ENCODE data around the gene FAM234A.
"Not testable (repeated sequence)": the region's sequence is repeated elsewhere in the genome, so short reads cannot be mapped to it uniquely, and the experiment has no call there.

Gene FAM234A

DNA sequence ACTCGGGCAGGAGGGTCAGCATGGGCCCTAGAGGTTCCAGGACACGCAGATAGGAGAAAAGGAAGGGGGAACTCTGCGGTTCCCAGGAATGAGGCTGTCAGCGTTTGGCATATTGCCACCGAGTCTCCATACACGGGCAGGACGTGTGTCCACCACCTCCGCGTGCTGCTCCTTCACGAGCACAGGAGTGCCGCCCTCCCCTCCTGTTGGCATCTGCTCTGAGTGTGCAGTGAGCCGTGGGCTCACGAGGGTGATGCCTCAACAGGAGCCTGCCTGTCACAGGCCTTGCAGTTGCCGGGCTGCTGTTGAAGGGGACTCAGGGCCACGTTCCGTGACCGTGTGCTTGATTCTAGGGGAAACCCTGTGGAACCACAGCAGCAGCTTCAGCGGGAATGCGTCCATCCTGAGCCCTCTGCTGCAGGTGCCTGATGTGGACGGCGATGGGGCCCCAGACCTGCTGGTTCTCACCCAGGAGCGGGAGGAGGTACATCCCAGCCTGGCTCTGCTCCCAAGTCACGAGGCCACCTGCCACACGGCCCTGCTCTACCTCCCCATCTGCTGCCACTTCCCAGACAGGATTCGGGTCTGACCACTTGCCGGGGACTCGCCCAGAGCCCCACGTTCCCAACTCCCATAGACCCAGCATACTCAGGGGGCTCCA, 26.5 kb downstream of the FAM234A start:
- Histone ChIP-seq H3K36me3 (ENCODE audit: control insufficient read depth, insufficient read depth, low read length) (peaks cover 28% of the 10 kb centered on the region), H3K27me3 (ENCODE audit: control insufficient read depth, insufficient read depth, low read length) (no peaks in the 10 kb centered on the region), H3K4me1 (ENCODE audit: control insufficient read depth, insufficient read depth, low read length) (no peaks in the 10 kb centered on the region), H3K27ac (ENCODE audit: low read depth, low read length) (no peak overlapping the region), H3K9ac (ENCODE audit: low read length) (no peak overlapping the region), H3K4me3 (ENCODE audit: low read length) (no peak overlapping the region)

DNA sequence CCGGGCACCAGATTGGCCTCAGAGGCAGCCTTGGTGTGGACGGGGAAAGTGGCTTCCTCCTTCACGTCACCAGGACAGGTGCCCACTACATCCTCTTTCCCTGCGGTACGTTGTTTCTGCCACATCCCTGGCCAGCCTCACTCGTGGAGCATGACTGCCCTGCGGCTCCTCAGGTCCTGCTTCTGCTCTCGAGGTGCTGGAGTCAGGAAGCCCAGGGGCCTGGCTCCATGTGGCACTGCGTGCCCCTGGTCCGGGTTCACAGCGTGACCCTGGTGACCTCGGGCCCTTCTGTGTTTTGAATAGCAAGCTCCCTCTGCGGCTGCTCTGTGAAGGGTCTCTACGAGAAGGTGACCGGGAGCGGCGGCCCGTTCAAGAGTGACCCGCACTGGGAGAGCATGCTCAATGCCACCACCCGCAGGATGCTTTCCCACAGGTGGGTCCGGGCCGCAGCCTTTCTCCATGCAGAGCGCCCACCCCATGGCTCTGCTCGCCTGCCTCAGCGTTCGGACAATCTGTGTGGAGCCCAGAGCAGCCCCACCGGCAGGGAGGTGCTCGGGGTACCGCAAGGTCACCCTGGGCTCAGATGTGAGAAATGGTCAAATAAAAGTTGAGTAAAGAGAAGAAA, 27.6 kb downstream of the FAM234A start:
- no peaks in the 10 kb centered on the region for H3K27me3 ChIP-seq (ENCODE audit: control insufficient read depth, insufficient read depth, low read length)
- H3K9ac ChIP-seq (ENCODE audit: low read length) = no peak overlapping the region
- no peak overlapping the region for H3K4me3 ChIP-seq (ENCODE audit: low read length)
- H3K4me1 ChIP-seq (ENCODE audit: control insufficient read depth, insufficient read depth, low read length) = no peaks in the 10 kb centered on the region
- no peak overlapping the region for H3K27ac ChIP-seq (ENCODE audit: low read depth, low read length)
- H3K36me3 ChIP-seq (ENCODE audit: control insufficient read depth, insufficient read depth, low read length) = peaks cover 28% of the 10 kb centered on the region

DNA sequence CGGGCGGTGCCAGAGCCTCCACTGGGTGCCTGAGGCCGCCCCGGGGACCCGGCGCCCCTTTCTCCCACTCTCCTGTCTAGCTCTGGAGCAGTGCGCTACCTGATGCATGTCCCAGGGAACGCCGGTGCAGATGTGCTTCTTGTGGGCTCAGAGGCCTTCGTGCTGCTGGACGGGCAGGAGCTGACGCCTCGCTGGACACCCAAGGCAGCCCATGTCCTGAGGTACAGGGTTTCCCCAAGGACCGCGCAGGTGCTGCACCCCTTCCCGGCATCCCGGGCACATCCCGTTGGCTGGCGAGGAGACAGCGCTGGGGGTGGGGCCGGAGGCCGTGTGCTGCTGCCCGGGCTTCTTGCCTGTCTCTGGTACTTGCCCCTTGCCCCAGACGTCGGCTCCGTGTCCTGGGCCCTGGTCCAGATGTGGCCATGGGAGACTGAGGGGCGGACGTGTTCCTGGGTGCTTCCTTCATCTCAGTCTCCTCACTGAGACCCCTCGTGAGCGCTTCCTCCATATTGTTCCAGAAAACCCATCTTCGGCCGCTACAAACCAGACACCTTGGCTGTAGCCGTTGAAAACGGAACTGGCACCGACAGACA, 28.7 kb downstream of the FAM234A start:
- Histone ChIP-seq H3K27me3 (ENCODE audit: control insufficient read depth, insufficient read depth, low read length) (no peaks in the 10 kb centered on the region), H3K4me1 (ENCODE audit: control insufficient read depth, insufficient read depth, low read length) (no peaks in the 10 kb centered on the region), H3K9ac (ENCODE audit: low read length) (no peak overlapping the region), H3K36me3 (ENCODE audit: control insufficient read depth, insufficient read depth, low read length) (peaks cover 28% of the 10 kb centered on the region), H3K4me3 (ENCODE audit: low read length) (no peak overlapping the region), H3K27ac (ENCODE audit: low read depth, low read length) (no peak overlapping the region)

GRCh38 chr16:263944-264343, 29.3 kb downstream of the FAM234A start:
- Histone ChIP-seq H3K9ac (ENCODE audit: low read length) (no peak overlapping the region), H3K4me3 (ENCODE audit: low read length) (no peak overlapping the region), H3K4me1 (ENCODE audit: control insufficient read depth, insufficient read depth, low read length) (no peaks in the 10 kb centered on the region), H3K27me3 (ENCODE audit: control insufficient read depth, insufficient read depth, low read length) (no peaks in the 10 kb centered on the region), H3K27ac (ENCODE audit: low read depth, low read length) (no peak overlapping the region), H3K36me3 (ENCODE audit: control insufficient read depth, insufficient read depth, low read length) (peaks cover 28% of the 10 kb centered on the region)

DNA sequence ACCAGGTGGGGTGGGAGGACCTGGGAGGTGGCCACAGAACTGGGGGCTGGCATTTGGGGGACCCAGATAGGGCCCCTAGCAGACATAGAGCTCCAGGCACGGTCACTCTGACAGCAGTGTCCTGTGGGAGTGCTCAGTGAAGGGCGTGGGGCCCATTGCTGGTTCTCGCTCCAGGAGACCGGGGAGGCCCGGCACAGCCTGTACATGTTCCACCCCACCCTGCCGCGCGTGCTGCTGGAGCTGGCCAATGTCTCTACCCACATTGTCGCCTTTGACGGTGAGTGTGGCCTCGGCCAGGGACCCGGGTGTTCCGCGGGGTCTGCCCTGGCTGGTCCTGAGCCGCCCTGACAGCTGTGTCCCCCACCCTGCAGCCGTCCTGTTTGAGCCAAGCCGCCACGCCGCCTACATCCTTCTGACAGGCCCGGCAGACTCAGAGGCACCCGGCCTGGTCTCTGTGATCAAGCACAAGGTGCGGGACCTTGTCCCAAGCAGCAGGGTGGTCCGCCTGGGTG, 29.9 kb downstream of the FAM234A start:
- Histone ChIP-seq H3K27ac (ENCODE audit: low read depth, low read length) (no peak overlapping the region), H3K27me3 (ENCODE audit: control insufficient read depth, insufficient read depth, low read length) (no peaks in the 10 kb centered on the region), H3K36me3 (ENCODE audit: control insufficient read depth, insufficient read depth, low read length) (peaks cover 28% of the 10 kb centered on the region), H3K4me1 (ENCODE audit: control insufficient read depth, insufficient read depth, low read length) (no peaks in the 10 kb centered on the region), H3K4me3 (ENCODE audit: low read length) (no peak overlapping the region), H3K9ac (ENCODE audit: low read length) (no peak overlapping the region)

DNA sequence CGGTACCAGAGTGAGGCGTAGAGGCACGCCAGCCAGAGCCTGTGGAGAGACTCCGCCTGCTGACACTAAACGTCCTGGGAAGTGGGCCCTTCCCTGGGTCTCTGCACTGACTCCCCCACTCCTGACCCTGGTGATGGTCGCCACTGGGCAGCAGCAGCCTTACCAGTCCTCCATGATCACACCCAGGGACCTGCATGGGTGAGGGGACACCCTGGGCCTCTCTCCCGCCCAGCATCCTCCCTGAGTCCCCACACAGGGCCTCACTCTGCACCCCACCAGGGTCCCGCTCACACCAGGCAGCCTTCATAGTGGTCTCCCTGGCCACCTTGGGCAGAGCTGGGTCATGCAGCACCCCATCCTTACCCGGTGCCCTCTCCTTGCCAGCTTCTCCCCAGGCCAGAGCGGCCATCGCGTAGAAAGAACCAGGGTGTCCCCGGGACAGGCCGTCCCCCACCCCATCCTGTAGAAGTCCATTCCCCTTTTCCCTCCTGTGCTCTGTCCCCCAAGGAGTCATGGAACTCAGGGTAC, 30.4 kb downstream of the FAM234A start:
- H3K27me3 ChIP-seq (ENCODE audit: control insufficient read depth, insufficient read depth, low read length) = no peaks in the 10 kb centered on the region
- no peak overlapping the region for H3K4me3 ChIP-seq (ENCODE audit: low read length)
- no peaks in the 10 kb centered on the region for H3K4me1 ChIP-seq (ENCODE audit: control insufficient read depth, insufficient read depth, low read length)
- H3K27ac ChIP-seq (ENCODE audit: low read depth, low read length) = no peak overlapping the region
- peaks cover 22% of the 10 kb centered on the region for H3K36me3 ChIP-seq (ENCODE audit: control insufficient read depth, insufficient read depth, low read length)
- no peak overlapping the region for H3K9ac ChIP-seq (ENCODE audit: low read length)

- H3K9ac ChIP-seq (ENCODE audit: low read length) = no peak overlapping the region
- no peak overlapping the region for H3K27ac ChIP-seq (ENCODE audit: low read depth, low read length)
- no peaks in the 10 kb centered on the region for H3K4me1 ChIP-seq (ENCODE audit: control insufficient read depth, insufficient read depth, low read length)
- no peaks in the 10 kb centered on the region for H3K27me3 ChIP-seq (ENCODE audit: control insufficient read depth, insufficient read depth, low read length)
- H3K4me3 ChIP-seq (ENCODE audit: low read length) = no peak overlapping the region
- peaks cover 18% of the 10 kb centered on the region for H3K36me3 ChIP-seq (ENCODE audit: control insufficient read depth, insufficient read depth, low read length)
These were observed 31.1 kb downstream of the FAM234A start for GRCh38 chr16:265711-266110.

- Histone ChIP-seq H3K4me3 (ENCODE audit: low read length) (no peak overlapping the region), H3K27ac (ENCODE audit: low read depth, low read length) (no peak overlapping the region), H3K36me3 (ENCODE audit: control insufficient read depth, insufficient read depth, low read length) (peaks cover 14% of the 10 kb centered on the region)
These were observed 31.9 kb downstream of the FAM234A start for GRCh38 chr16:266258-267164.

GRCh38 chr16:267562-267961, 32.9 kb downstream of the FAM234A start:
- H3K27ac ChIP-seq (ENCODE audit: low read depth, low read length); H3K4me3 ChIP-seq (ENCODE audit: low read length); H3K4me1 ChIP-seq (ENCODE audit: control insufficient read depth, insufficient read depth, low read length); H3K36me3 ChIP-seq (ENCODE audit: control insufficient read depth, insufficient read depth, low read length); H3K27me3 ChIP-seq (ENCODE audit: control insufficient read depth, insufficient read depth, low read length); H3K9ac ChIP-seq (ENCODE audit: low read length): not testable (repeated sequence)

More at GRCh38 chr16:266258-267164, 31.9 kb downstream of the FAM234A start:
- Histone ChIP-seq H3K9ac (ENCODE audit: low read length) (no peak overlapping the region), H3K4me1 (ENCODE audit: control insufficient read depth, insufficient read depth, low read length) (no peaks in the 10 kb centered on the region), H3K27me3 (ENCODE audit: control insufficient read depth, insufficient read depth, low read length) (no peaks in the 10 kb centered on the region)

DNA sequence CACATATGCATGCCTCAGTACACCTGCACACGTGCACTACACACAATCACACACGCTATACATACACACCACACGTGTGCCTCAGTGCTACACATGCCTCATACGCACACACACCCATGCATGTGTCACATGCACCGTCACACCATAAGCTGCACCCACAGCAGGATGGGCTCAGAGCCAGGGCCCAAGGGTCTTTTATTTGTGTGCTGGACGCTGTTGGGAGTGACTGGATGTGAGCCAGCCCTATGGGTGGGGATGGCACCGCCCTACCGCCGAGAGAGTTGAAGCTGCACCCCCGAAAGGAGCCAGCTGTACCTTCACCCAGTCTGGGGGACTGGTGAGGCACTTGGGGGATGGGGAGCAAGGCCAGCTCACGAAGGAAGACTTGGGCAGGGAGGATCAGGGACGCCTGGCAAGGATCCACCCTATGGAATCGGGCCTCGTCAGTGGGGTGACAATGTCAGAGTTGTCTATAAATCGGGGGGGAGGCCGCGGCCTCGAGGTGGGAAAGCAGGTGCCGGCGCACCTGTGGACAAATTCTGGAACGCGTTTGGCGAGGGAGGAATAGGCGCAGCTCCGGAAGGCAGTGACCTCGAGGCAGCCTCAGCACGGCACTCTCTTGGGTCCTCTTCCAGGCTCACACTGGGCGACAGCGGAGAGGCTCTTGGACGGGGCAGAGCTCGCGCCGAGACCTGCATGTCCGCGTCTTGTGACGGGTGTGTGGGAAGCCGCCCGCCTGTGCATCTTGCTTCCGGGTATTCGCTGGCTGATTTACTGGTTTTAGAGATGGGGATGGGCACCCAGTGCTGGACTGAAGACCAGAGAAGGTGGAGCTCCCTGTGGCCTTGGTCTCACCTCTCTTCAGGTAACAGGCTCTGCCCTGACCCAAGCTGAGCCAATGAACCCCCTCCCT, 33.8 kb downstream of the FAM234A start:
- no peaks in the 10 kb centered on the region for H3K27me3 ChIP-seq (ENCODE audit: control insufficient read depth, insufficient read depth, low read length)
- H3K4me1 ChIP-seq (ENCODE audit: control insufficient read depth, insufficient read depth, low read length) = no peaks in the 10 kb centered on the region
- H3K36me3 ChIP-seq (ENCODE audit: control insufficient read depth, insufficient read depth, low read length) = peaks cover 5% of the 10 kb centered on the region
- H3K4me3 ChIP-seq (ENCODE audit: low read length) = no peak overlapping the region
- H3K9ac ChIP-seq (ENCODE audit: low read length) = no peak overlapping the region
- H3K27ac ChIP-seq (ENCODE audit: low read depth, low read length) = no peak overlapping the region

DNA sequence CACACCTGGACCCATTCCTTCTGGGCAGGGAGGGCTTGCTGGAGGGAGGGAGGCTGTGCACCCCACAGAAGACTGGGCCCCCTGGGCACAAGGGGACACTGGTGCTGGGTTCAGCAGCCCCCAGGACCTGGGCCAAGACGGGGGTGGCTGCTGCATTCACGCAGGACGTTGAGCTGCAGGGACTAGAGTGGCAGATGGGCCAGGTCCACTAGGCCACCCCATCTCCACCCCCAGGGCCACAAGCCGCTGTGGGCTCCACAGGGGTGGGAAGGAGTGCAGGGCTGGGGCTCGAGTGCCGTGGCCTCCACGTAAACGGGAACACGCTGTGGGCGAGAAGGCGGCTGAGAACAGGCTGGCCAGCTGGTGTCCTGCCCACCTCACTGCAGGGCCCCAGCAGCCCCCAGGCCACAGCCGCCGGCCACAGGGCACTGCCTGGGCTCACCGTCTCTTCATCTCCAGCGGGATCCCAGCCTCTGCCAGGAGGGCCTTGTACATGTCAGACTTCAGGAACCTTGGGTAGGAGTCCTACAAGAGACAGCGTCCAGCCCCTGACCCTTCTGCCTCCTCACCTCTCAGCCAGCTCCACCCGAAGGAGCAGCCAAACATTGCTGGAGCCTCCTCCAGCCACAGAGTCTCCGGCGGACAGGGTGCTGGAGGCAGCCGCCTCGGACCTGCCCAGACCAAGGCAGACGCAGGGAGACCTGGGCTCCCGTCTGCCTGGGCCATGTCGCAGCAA, 34.6 kb downstream of the FAM234A start:
- H3K9ac ChIP-seq (ENCODE audit: low read length) = no peak overlapping the region
- H3K27me3 ChIP-seq (ENCODE audit: control insufficient read depth, insufficient read depth, low read length) = no peaks in the 10 kb centered on the region
- no peak overlapping the region for H3K27ac ChIP-seq (ENCODE audit: low read depth, low read length)
- no peaks in the 10 kb centered on the region for H3K4me1 ChIP-seq (ENCODE audit: control insufficient read depth, insufficient read depth, low read length)
- no peak overlapping the region for H3K4me3 ChIP-seq (ENCODE audit: low read length)
- peaks cover 5% of the 10 kb centered on the region for H3K36me3 ChIP-seq (ENCODE audit: control insufficient read depth, insufficient read depth, low read length)

Data from rectal smooth muscle tissue (tissue), 1 donor.